GM12878 (cell line): ENCODE measurements around the gene STARD5.

ENCODE experiments used
- BRCA1 ChIP-seq: IDR thresholded peaks from 2 replicates; pipeline ENCODE4 v1.6.1; 2011; ENCODE audit warnings: low read depth, low read length, improper control_type of control experiment
- CBFB ChIP-seq: IDR thresholded peaks from 2 replicates; pipeline ENCODE4 v1.6.1; 2016; ENCODE audit warnings: antibody characterized with exemption, low read depth
- TF ChIP-seq, protein P1 (sequence below), 3 experiments: IDR thresholded peaks in 2 of 3; conservative IDR thresholded peaks in 1 of 3; 2 replicates each; pipeline ENCODE4 v1.5.1; 2011; ENCODE audit warnings: low read depth in 3 of 3, low read length in 3 of 3, mild to moderate bottlenecking in 3 of 3, control low read depth in 2 of 3, moderate library complexity in 2 of 3, inconsistent platforms in 1 of 3, mixed read lengths in 1 of 3; ENCODE audit not compliant: control insufficient read depth in 2 of 3, insufficient read depth in 1 of 3; ENCODE audit errors: extremely low read depth in 1 of 3

DNA sequence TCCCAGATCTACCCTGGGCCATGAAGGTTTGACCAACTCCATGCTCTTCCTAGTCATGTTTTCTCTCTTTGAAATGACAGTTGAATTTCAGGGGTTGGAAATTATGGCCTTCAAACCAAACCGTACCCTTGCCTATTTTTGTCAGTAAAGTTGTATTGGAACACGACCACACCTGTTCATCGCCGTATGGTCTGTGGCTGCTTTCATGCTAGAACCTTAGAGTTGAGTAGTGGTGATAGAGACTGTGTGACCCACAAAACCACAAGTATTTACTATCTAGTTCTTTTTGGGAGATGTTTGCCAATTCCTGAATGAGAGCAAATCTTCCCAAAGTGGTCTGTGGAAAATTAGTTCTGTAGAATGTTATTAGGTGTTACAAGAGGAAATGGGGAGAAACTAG is 24.0 kb upstream of the STARD5 start:
- TF ChIP-seq, protein P1, sequence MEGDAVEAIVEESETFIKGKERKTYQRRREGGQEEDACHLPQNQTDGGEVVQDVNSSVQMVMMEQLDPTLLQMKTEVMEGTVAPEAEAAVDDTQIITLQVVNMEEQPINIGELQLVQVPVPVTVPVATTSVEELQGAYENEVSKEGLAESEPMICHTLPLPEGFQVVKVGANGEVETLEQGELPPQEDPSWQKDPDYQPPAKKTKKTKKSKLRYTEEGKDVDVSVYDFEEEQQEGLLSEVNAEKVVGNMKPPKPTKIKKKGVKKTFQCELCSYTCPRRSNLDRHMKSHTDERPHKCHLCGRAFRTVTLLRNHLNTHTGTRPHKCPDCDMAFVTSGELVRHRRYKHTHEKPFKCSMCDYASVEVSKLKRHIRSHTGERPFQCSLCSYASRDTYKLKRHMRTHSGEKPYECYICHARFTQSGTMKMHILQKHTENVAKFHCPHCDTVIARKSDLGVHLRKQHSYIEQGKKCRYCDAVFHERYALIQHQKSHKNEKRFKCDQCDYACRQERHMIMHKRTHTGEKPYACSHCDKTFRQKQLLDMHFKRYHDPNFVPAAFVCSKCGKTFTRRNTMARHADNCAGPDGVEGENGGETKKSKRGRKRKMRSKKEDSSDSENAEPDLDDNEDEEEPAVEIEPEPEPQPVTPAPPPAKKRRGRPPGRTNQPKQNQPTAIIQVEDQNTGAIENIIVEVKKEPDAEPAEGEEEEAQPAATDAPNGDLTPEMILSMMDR (IDR thresholded peaks at IDR 0.05 in 2 of 3, conservative IDR thresholded peaks at IDR 0.05 in 1 of 3; ENCODE audit: control insufficient read depth in 2 of 3, extremely low read depth in 1 of 3, insufficient read depth in 1 of 3, low read depth in 3 of 3, low read length in 3 of 3): no peak
- TF ChIP-seq BRCA1 (no peak), CBFB (no peak)
